NCI-H1417 (cell line): ENCODE measurements around the gene PRSS56.

ENCODE experiments used
- DNase-seq, 3 experiments: peaks; one replicate each; lab custom pipeline; 2025; lab: John Stamatoyannopoulos, UW

The PRSS56 gene

DNA sequence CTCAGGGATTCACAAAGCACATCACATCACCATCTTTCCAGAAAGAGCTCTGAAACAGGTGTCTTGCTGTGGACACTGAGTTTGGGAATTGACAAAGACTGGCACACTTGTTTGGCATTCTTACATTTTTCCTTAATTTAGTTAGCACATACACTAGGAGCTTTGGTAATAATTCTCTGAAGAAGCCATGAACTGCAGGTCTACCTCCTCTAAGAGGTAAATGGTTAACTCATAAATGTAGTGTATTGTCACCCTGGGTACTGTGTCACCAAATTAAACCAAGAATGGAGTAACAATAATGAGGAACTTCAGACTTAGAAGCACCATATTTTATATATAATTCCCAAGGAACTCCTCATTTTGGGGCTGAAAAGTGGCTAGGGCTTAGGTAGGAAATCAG, 52.9 kb downstream of the PRSS56 start:
- DNase-seq: no peak

DNA sequence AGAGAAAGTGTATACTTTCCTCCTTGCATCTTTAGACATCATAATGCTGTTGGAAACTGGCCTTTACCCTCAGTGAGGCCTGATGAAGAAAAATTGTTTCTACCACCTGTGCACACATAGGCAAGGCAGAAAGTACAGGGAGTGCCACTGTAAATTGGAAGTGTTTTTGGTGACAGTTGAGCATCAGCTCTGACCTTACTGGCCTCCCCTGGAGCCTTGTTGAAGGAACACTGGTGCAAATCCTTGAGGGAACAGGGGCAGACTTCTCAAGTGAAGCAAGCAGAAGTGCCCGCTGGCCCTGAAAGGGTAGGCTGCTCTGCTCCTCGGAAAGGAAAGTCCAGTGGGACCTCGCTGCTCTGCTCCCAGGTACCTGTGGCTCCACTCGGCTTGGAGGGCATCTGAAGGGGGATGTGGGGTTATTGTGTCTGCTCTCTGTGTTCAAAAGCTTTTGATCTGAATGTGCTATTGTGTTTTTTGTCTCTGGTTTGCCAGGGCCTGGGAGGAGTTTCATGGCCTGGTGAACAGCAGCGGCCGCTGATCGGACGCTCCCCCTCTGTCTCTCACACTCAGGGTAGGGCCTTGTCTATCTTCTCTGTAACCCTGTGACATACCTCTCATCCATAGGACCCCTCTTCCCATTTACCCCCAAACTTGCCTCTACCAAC, 53.7 kb downstream of the PRSS56 start:
- DNase-seq: no peak

DNA sequence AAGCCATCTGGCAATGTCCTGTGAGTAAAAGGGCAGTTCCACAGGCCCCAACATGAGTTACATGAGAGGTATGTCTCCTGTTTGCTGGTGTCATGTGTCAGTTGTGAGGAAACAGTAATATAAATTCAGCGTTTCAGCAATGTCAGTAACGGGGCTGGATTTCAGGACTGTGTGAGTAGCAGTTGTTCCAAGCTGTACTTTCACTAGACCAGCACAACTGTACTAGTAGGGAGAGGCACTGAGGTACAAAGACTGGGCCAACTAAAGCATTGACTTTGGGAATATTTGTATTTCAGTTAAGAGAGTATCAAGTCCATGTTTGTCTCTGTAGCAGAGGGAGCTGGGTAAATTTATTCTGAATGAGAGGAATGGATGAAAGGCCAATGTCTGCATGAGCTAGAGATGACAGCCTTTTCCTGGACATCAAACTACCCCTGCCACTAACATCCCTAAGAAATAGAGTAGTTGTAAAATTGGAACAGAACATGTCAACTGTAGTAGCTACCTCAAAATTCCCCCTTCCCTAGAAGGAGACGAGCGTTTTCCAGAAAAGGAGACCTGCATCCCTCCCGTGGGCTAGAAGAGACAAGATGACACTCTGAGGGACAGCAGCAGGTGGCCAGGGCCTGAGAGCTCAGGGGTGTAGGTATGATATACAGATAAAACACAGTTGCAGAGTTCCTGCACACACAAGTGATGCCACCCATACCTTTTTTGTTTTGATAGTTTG, 54.7 kb downstream of the PRSS56 start:
- DNase-seq: no peak
